ENCODE data around the gene KIF26A.

KIF26A gene

GRCh38 chr14:104138098-104138717, at the start of gene KIF26A:
KIF26A (plus strand) TSS chr14:104138587; CDS start chr14:104138723, 136 bp downstream.
- DNase-seq, result no peak

DNA sequence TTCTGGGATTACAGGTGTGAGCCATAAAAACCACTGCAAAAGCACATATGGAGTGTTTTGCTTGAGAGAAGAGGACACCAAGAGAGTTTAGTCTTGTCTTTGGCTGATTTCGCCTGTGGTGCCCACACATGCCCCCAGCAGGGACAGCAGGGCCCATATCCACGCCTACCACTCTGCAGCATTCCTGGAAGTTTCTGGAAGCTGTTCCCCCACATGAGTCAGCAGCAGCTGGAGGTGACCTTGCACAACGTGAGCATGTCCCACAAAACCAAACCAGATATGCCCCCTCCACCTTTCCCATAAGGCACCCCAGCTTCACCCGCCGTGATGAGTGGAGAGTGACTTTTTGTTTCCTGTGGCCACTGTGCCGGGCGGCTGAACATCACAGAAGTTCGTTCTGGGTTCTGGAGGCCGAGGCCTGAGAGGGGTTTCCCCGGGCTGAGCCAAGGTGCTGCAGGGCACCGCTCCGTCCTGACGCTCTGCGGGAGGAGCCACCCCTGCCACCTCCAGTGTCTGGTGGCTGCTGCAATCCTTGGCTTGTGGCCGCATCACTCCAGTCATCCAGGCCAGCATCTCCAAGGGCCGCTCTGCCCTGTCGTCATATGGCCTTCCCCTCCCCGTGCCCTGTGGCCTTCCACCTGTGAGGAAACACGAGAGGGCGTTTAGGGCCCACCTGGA, 48.2 kb upstream of the KIF26A start:
- no peak for DNase-seq

DNA sequence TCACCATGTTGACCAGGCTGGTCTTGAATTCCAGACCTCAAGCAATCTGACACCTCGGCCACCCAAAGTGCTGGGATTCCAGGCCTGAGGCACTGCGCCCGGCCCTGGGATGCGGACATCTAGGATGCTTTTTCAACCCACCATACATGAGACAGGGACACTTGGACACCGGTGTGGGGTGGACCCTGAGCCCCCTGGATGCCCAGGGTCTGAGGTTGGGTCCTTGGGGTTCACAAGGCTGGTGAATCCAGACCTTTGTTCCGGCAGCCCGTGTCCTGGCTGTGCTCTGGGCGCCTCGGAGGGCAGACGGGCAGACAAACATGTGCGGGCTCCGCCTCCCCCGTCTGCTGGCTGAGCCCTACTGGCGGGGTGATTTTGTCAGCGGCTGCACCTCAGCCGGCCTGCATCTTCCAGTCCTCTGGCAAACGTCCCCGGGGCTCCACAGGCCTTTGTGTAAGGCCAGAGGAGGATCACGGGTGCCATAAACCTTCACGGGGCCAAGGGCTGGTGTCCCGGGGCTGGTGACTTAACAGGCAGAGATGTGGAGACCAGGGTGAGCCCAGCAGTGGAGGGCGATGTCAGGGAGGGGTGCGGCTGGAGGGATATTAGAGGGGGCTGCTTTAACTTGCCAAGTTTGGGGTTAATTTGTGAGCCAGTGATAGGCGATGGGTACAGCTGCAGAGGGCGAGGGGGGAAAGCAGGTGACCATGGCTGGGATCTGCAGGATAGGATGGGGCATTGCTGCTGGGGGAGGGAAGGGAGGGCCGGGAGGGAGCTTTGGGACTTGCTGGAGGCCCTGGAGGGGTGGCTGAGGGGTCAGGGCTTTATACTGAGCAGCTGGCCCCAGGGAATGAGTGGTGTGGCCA, 47.1 kb upstream of the KIF26A start:
- no peak for DNase-seq

GRCh38 chr14:104091927-104092771, 46.2 kb upstream of the KIF26A start:
- DNase-seq, result no peak

DNA sequence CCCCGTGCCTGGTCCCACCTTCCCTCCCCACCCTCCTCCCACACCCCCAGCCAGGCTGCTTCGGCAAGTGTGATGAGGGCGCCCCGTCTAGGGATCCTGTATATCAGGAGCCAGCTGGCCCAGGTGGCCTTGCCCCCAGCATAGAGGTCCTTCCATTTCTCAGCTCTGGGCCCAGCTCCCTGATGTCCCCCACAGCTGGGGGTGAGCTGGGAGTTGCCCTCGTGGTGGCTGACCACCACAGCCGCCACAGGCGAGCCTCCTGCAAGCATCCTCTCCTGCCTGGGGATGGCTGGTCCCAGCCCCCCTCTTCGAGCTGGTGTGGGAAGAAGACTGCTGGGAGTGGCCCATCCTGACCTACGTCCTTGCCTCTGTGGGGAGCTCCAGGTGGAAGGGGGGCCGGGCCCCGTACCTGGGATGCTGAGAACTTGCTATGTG, 45.4 kb upstream of the KIF26A start:
- DNase-seq, result no peak

DNA sequence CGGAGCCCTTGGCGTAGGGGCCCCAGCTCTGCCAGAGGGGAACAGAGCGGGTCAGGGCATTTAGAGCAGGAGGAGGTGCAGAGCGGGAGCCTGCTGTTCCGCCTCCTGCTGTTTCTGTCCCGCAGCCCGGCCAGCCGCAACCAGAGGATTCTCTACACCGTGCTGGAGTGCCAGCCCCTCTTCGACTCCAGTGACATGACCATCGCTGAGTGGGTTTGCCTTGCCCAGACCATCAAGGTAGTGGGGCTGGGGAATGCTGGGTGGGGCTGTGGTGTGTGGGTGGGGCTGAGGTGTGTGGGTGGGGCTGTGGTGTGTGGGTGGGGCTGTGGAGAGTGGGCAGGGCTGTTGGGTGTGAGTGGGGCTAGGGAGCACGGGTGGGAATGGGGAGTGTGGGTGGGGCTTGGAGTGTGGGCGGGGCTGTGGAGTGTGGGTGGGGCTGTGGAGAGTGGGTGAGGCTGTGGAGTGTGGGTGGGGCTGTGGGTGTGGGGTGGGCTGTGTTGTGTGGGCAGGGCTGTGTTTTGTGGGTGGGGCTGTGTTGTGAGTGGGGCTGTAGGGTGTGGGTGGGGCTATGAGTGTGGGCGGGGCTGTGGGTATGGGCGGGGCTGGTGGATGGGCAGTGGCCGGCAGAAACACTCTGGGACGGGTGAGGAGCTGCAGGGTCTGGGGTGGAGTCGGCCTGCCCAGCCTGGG, 44.9 kb upstream of the KIF26A start:
- DNase-seq, result no peak

DNA sequence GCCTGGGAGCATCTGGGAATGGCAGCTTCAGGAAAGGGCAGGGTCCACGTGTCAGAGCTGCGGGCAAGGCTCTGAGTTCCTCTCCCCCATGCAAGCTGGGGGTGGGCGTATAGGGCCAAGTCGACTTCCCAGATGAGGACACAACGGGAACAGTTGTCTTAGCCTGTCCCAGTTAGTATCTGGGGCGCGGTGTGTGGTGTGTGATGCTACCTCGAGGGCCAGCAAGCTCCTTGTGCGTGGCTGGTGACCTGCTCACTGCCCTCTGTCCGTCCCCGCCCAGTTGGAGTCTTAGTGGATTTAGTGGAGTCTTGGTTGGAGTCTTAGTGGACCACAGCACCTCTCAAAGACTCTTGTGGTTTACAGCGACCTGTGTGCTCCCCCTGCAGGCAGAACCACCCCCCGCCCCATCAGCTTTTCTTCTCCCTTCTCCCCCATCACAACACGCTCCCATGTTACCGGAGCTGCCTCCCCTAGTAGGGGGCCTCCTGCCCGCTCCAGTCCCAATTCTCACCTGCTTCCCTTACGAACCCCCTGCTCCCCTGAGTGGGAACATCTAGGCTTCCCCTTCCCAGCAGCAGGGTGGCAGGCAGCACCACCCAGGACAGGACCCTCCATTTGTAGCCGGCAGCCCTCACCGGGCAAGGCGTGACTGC, 44.2 kb upstream of the KIF26A start:
- no peak for DNase-seq

DNA sequence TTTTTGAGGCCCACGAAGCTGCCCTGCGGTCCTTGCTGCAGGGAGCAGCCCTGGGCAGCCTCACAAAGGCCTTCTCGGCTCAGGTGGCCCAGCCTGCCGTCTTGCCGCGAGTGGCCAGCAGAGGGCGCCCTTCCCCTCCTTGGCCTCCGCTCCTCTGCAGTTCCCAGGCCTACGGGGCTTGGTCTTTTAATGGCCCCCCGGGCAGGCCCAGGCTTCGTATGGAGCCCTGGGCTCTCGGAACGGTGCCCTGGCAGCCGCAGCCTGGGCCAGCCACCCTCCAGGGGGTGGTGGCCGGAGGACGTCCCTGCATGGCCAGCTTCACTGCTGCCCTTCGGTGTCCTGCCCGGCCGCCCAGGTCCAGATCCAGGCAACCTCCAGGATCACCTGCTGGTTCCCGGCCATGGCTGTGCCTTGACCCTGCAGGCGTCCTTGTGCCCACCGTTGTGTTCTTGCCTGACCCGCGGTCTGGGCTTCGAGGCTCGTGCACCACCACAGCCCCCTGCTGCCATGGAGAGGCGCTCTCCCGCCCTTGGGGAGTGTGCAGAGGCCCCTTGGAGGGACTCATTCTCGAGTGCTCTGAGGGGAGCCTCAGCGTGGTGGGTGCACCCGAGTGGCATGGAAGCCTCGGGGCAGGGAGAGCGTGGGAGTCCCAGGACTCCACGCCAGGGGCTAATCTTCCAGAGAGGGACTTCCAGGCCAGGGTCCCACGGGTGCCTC, 43.5 kb upstream of the KIF26A start:
- no peak for DNase-seq

- no peak for DNase-seq
Observed at GRCh38 chr14:104095426-104096310, 42.7 kb upstream of the KIF26A start.

GRCh38 chr14:104096318-104096717, 42.1 kb upstream of the KIF26A start:
- DNase-seq, result no peak

- no peak for DNase-seq
Observed at GRCh38 chr14:104096751-104097700, 41.4 kb upstream of the KIF26A start.

GRCh38 chr14:104098272-104099095, 39.9 kb upstream of the KIF26A start:
- no peak for DNase-seq

GRCh38 chr14:104099096-104100041, 39.0 kb upstream of the KIF26A start:
- no peak for DNase-seq

GRCh38 chr14:104100171-104101085, 38.0 kb upstream of the KIF26A start:
- no peak for DNase-seq

DNA sequence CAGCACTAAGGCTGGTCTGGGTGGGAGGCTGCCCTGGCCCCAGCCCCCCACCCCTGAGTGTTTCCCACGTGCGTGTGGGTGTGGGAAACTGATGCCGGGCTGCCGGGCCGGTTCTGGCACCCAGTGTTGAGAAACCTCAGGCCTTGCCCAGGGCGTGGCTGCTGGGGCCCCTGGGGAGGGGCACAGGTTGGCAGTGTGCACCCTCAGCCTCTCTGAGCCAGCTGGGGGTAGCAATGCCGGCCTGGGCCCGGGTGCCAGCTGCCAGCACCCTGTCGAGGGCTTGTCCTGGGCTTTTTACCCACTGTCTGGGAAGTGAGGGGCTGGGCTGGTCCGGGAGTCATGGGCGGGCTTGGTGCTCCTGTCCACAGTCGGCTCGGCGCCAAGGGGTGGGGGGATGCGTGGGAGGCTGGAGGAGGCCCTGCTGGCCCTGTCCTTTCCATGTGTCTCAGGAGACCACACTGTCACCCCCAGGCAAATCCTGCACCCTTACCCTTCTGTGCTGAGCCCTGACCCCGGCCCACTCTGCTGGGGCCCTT, 37.2 kb upstream of the KIF26A start:
- no peak for DNase-seq
